HL-60 (cell line): ENCODE data around the gene NKIRAS2.

ENCODE experiments used
- DNase-seq, 2 experiments: peaks; one replicate each; pipeline ENCODE4 v3.0.0-alpha.2; 2010 to 2020; ENCODE audit warnings: low read depth in 1 of 2, low spot score in 1 of 2
- H3K27ac ChIP-seq: fragments of 250-450 bp; sonication (Bioruptor Pico); replicated peaks from 2 replicates; pipeline ENCODE4 v1.5.1; 2020; ENCODE audit warnings: mild to moderate bottlenecking, moderate library complexity
- H3K27me3 ChIP-seq: fragments of 250-450 bp; sonication (Bioruptor Pico); 2 replicates; pipeline ENCODE4 v1.5.1; 2021; ENCODE audit warnings: mild to moderate bottlenecking, moderate library complexity; ENCODE audit not compliant: insufficient read depth, poor library complexity, severe bottlenecking
- H3K4me3 ChIP-seq: replicated peaks from 2 replicates; pipeline ENCODE4 v1.5.1; 2011; ENCODE audit warnings: mild to moderate bottlenecking, control low read depth, low read length; ENCODE audit not compliant: insufficient read depth
- GABPA ChIP-seq: IDR thresholded peaks from 2 replicates; pipeline ENCODE4 v1.6.1; 2012; ENCODE audit warnings: low read depth
- POLR2AphosphoS5 ChIP-seq: IDR thresholded peaks from 2 replicates; pipeline ENCODE4 v1.6.1; 2012; ENCODE audit warnings: low read depth
- SPI1 ChIP-seq: IDR thresholded peaks from 2 replicates; pipeline ENCODE4 v1.6.1; 2012; ENCODE audit warnings: low read depth, mild to moderate bottlenecking, borderline replicate concordance
- TF ChIP-seq, protein P1 (sequence below): IDR thresholded peaks from one replicate; pipeline ENCODE4 v1.5.1; 2011; ENCODE audit warnings: low read length, control low read depth, inconsistent platforms; ENCODE audit not compliant: insufficient read depth
- TF ChIP-seq, protein P2 (sequence below): IDR thresholded peaks from 2 replicates; pipeline ENCODE4 v1.6.1; 2012; ENCODE audit warnings: low read depth; ENCODE audit not compliant: insufficient replicate concordance

The NKIRAS2 gene

DNA sequence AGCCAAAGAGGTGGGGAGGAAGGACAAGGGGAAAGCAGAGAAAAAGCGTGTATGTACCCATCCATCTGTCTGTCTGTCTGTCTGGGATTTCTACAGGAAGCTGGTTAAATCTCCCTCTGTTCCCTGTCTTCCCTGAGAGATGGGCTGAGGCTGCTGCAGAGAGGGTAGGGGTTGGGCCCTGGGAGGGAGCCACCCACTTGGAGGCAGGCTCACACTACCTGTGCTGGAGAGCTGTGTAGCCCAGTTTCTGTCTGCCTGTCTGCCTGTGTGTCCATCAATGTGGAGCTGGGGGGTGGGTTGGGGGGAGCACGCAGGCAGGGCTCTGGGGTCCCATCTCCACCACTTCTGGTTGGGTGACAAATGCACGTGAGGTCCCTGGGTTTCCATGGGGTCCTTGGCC is 49.1 kb downstream of the NKIRAS2 start:
- Histone ChIP-seq H3K27me3 (peaks cover 12% of the 10 kb centered on the region), H3K27ac (no peak overlapping the region), H3K4me3 (no peak overlapping the region)
- no peak for DNase-seq
- no peak for TF ChIP-seq POLR2AphosphoS5

DNA sequence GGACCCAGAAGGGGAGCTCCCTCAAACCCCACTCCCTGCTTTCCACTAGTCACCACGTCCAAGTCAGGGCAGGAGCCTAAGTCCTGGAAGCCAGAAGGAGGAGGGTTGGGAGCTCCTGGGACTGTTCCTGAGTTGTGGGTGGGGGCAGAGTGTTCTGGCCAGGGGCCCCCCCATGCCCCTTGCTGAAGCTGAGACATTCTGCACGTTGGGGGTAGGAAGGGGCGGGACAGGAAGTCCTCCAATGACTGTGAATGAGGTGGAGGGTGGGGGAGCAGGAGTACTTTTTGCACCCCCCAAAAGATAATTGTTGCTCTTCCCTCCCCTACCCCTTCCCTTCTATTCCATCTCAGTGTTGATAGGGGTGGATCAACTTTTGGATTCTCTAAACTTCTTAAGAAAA is 51.9 kb downstream of the NKIRAS2 start:
- no peak overlapping the region for H3K27ac ChIP-seq
- H3K27me3 ChIP-seq, result peaks cover 12% of the 10 kb centered on the region
- TF ChIP-seq, protein P1, sequence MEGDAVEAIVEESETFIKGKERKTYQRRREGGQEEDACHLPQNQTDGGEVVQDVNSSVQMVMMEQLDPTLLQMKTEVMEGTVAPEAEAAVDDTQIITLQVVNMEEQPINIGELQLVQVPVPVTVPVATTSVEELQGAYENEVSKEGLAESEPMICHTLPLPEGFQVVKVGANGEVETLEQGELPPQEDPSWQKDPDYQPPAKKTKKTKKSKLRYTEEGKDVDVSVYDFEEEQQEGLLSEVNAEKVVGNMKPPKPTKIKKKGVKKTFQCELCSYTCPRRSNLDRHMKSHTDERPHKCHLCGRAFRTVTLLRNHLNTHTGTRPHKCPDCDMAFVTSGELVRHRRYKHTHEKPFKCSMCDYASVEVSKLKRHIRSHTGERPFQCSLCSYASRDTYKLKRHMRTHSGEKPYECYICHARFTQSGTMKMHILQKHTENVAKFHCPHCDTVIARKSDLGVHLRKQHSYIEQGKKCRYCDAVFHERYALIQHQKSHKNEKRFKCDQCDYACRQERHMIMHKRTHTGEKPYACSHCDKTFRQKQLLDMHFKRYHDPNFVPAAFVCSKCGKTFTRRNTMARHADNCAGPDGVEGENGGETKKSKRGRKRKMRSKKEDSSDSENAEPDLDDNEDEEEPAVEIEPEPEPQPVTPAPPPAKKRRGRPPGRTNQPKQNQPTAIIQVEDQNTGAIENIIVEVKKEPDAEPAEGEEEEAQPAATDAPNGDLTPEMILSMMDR, result no peak
- TF ChIP-seq GABPA, result no peak
- TF ChIP-seq, protein P2, sequence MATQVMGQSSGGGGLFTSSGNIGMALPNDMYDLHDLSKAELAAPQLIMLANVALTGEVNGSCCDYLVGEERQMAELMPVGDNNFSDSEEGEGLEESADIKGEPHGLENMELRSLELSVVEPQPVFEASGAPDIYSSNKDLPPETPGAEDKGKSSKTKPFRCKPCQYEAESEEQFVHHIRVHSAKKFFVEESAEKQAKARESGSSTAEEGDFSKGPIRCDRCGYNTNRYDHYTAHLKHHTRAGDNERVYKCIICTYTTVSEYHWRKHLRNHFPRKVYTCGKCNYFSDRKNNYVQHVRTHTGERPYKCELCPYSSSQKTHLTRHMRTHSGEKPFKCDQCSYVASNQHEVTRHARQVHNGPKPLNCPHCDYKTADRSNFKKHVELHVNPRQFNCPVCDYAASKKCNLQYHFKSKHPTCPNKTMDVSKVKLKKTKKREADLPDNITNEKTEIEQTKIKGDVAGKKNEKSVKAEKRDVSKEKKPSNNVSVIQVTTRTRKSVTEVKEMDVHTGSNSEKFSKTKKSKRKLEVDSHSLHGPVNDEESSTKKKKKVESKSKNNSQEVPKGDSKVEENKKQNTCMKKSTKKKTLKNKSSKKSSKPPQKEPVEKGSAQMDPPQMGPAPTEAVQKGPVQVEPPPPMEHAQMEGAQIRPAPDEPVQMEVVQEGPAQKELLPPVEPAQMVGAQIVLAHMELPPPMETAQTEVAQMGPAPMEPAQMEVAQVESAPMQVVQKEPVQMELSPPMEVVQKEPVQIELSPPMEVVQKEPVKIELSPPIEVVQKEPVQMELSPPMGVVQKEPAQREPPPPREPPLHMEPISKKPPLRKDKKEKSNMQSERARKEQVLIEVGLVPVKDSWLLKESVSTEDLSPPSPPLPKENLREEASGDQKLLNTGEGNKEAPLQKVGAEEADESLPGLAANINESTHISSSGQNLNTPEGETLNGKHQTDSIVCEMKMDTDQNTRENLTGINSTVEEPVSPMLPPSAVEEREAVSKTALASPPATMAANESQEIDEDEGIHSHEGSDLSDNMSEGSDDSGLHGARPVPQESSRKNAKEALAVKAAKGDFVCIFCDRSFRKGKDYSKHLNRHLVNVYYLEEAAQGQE, result no peak
- no peak for TF ChIP-seq SPI1
- TF ChIP-seq POLR2AphosphoS5, result no peak
- DNase-seq, result no peak
- no peak overlapping the region for H3K4me3 ChIP-seq

DNA sequence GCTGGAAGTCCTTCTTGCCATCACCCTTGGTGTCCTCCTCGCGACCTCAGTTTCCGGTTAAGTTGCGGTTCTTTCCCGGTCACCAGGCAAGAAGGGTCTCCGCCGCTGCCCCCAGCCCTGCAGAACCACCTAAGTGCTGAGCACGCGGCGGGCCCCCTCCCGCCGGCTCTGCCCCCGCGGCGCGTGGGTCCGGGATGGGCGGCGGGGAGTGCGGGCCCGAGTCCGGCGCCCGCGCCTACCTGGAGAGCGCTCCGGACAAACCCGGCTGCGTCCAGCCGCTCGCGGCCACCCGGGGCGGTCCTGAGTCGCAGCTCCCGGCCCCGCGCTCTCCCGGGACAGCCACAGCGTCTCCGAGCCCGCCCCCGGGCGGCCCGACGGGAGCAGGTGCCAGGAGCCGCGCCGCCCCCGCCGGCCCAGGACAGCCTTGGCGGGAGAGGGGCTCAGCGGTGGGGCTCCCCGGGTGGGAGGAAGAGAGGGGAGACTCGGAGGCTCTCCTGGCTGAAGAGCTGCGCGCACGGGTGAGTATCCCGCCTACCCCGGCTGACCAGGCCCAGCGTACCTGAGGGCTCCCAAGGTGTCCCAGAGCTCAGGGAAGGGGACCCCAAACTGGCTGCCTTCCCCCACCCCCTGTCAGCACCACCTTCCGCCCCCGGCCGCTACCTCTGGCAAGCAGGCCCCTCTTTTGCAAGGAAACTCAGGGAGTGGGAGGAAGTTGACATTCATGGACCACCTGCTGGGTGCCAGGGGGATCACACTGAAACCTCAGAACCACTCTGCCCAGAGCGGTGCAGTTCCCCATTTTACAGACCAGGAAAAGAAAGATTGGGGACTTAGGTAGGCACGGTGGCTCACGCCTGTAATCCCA is 52.7 kb downstream of the NKIRAS2 start:
- DNase-seq, result peak in 1 of 2 experiments; percentile 6
- peak overlapping the region; percentile 24 for H3K4me3 ChIP-seq
- H3K27me3 ChIP-seq, result peaks cover 12% of the 10 kb centered on the region
- no peak overlapping the region for H3K27ac ChIP-seq
- TF ChIP-seq, protein P1, result no peak
- TF ChIP-seq, protein P2, result no peak
- peak; percentile 68 for TF ChIP-seq SPI1
- TF ChIP-seq GABPA, result no peak
- TF ChIP-seq POLR2AphosphoS5, result no peak
